Neural crest cell (in vitro differentiated cells): ENCODE results near the gene RCAN3. TPM values are rescaled to one million over a fixed set of nuclear protein-coding genes. Genes with fewer than 3 reads are reported as not detected.
"Not testable (repeated sequence)": the region's sequence is repeated elsewhere in the genome, so short reads cannot be mapped to it uniquely, and the experiment has no call there.

Source experiments
- DNase-seq: peaks from one replicate; pipeline ENCODE4 v3.0.0; 2021; ENCODE audit warnings: low read depth, mixed read lengths, low spot score
- H3K27ac Mint-ChIP-seq: one replicate; pipeline ENCODE4 v1.8.0; 2021; ENCODE audit warnings: mild to moderate bottlenecking, mixed read lengths; ENCODE audit not compliant: unreplicated experiment
- H3K27me3 Mint-ChIP-seq: 2 replicates; pipeline ENCODE4 v1.8.0; 2021; ENCODE audit warnings: low read depth, mild to moderate bottlenecking, mixed read lengths
- H3K36me3 Mint-ChIP-seq: 2 replicates; pipeline ENCODE4 v1.8.0; 2021; ENCODE audit warnings: low read depth, mild to moderate bottlenecking, mixed read lengths
- H3K4me1 Mint-ChIP-seq: 2 replicates; pipeline ENCODE4 v1.8.0; 2021; ENCODE audit warnings: mixed read lengths
- H3K4me3 Mint-ChIP-seq: one replicate; pipeline ENCODE4 v1.8.0; 2021; ENCODE audit warnings: mild to moderate bottlenecking, mixed read lengths
- H3K9me3 Mint-ChIP-seq: 2 replicates; pipeline ENCODE4 v1.8.0; 2021; ENCODE audit warnings: mixed read lengths
- total RNA-seq: library from RNA; stranded (reverse); gene quantifications from 2 replicates; pipeline ENCODE4 v1.2.1, GENCODE V29; 2021
- TF ChIP-seq, protein P1 (sequence below): fragments of 200-600 bp; sonication (generic); conservative IDR thresholded peaks from 2 replicates; pipeline ENCODE4 v1.5.0; 2021; ENCODE audit warnings: antibody characterized with exemption, mild to moderate bottlenecking

The RCAN3 gene
- total RNA-seq, 1 donor from 2014 or later: 2.2 TPM

DNA sequence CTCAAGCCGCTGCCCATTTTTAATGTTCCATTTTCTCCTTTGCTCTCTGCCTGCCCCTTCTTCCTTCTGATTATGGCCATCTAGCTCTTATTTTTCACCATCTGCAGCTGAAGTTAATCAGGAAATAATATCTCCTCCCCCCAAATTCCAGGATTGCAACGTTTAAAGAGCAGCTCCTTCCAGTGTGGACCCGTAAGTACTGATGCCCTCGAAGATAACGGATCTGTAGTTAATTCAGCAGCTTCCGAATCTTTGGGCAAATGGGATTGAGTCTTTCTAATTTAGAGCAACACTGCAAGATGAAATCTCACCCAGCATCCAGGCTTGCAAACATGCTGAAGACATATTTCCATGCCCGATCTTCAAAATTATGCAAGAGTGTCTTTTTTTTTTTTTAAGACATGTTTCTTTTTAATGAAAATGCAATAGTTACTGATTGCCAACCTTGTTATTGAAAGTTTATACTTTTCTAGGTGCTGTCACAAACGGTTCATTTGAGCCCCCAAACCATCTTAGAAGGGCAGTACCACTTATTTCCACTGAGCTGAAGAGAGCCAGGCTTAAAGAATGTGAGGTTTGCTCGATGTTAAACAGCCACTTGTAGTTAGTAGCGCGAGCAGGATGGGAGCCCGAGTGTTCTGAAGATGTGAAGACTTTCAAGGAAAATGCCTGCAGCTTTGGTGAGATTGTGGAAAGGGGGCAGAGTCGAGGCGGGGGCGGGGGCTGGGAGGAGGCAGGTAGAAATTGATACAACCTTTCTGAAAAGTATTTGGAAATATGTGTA is 10.9 kb upstream of the RCAN3 start:
- no peak for DNase-seq
- TF ChIP-seq, protein P1, sequence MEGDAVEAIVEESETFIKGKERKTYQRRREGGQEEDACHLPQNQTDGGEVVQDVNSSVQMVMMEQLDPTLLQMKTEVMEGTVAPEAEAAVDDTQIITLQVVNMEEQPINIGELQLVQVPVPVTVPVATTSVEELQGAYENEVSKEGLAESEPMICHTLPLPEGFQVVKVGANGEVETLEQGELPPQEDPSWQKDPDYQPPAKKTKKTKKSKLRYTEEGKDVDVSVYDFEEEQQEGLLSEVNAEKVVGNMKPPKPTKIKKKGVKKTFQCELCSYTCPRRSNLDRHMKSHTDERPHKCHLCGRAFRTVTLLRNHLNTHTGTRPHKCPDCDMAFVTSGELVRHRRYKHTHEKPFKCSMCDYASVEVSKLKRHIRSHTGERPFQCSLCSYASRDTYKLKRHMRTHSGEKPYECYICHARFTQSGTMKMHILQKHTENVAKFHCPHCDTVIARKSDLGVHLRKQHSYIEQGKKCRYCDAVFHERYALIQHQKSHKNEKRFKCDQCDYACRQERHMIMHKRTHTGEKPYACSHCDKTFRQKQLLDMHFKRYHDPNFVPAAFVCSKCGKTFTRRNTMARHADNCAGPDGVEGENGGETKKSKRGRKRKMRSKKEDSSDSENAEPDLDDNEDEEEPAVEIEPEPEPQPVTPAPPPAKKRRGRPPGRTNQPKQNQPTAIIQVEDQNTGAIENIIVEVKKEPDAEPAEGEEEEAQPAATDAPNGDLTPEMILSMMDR: no peak
- Mint-ChIP-seq H3K4me3 (no peak overlapping the region), H3K4me1 (no peaks in the 10 kb centered on the region), H3K9me3 (peaks cover 3% of the 10 kb centered on the region), H3K27me3 (peaks cover 44% of the 10 kb centered on the region), H3K27ac (no peak overlapping the region), H3K36me3 (no peaks in the 10 kb centered on the region)

DNA sequence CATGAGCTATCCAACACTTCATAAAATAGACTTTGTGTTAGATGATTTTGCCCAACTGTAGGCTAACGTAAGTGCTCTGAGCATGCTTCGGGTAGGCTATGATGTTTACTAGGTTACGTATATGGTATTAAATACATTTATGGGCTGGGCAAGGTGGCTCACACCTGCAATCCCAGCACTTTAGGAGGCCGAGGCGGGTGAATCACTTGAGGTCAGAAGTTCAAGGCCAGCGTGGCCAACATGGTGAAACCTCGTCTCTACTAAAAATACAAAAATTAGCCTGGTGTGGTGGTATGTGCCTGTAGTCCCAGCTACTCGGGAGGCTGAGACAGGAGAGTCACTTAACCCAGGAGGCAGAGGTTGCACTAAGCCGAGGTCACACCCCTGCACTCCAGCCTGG is 9.7 kb upstream of the RCAN3 start:
- H3K9me3 Mint-ChIP-seq, DNase-seq, H3K4me3 Mint-ChIP-seq, H3K4me1 Mint-ChIP-seq, H3K36me3 Mint-ChIP-seq, H3K27ac Mint-ChIP-seq: not testable (repeated sequence)
- H3K27me3 Mint-ChIP-seq: peaks cover 52% of the 10 kb centered on the region

GRCh38 chr1:24493785-24494184 is 8.9 kb upstream of the RCAN3 start:
- H3K36me3 Mint-ChIP-seq: no peaks in the 10 kb centered on the region
- no peak overlapping the region for H3K27ac Mint-ChIP-seq
- H3K4me1 Mint-ChIP-seq: no peaks in the 10 kb centered on the region

DNA sequence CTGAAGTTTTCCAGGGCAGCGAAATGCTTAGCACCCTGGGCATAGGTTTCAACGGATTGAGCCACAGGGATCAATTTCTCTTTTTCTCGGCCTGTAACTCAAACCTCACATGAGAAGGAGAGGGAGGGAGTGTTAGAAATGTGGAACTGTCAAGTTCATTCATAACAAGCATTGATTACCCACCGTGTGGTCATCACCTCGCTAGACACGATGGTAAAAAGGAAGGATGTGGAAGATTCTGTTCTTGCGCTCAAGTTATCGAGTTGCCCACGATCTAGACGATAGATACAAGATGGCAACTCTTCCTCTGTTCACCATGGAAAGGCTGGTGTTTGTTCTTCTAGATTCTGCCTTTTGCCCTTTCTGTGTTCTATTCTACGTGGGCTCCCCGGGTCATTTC is 4.0 kb upstream of the RCAN3 start:
- Mint-ChIP-seq H3K27me3 (peaks cover 83% of the 10 kb centered on the region), H3K4me3 (no peak overlapping the region), H3K27ac (no peak overlapping the region), H3K9me3 (no peaks in the 10 kb centered on the region), H3K36me3 (no peaks in the 10 kb centered on the region), H3K4me1 (peaks cover 11% of the 10 kb centered on the region)
- TF ChIP-seq, protein P1: no peak
- DNase-seq: no peak

More at GRCh38 chr1:24493785-24494184, 8.9 kb upstream of the RCAN3 start:
- peaks cover 3% of the 10 kb centered on the region for H3K9me3 Mint-ChIP-seq
- peaks cover 60% of the 10 kb centered on the region for H3K27me3 Mint-ChIP-seq
- H3K4me3 Mint-ChIP-seq: no peak overlapping the region
- DNase-seq: no peak
- TF ChIP-seq, protein P1: no peak

GRCh38 chr1:24500448-24501048 is 2.1 kb upstream of the RCAN3 start:
- H3K27me3 Mint-ChIP-seq: peaks cover 86% of the 10 kb centered on the region
- H3K9me3 Mint-ChIP-seq: no peaks in the 10 kb centered on the region
- no peak for DNase-seq
- H3K4me1 Mint-ChIP-seq: peaks cover 15% of the 10 kb centered on the region
- H3K4me3 Mint-ChIP-seq: no peak overlapping the region
- TF ChIP-seq, protein P1: no peak
- no peaks in the 10 kb centered on the region for H3K36me3 Mint-ChIP-seq
- no peak overlapping the region for H3K27ac Mint-ChIP-seq
